Measurements from ENCODE around the gene COX8A.

COX8A gene

GRCh38 chr11:64019106-64020037, 45.0 kb downstream of the COX8A start:
- DNase-seq (ENCODE audit: low read depth in 2 of 2), result no peak

- no peak for DNase-seq (ENCODE audit: low read depth in 2 of 2)
Observed at GRCh38 chr11:64020976-64021756, 46.7 kb downstream of the COX8A start.

GRCh38 chr11:64021757-64022093, 47.3 kb downstream of the COX8A start:
- no peak for DNase-seq (ENCODE audit: low read depth in 2 of 2)

GRCh38 chr11:64022125-64022784, 47.8 kb downstream of the COX8A start:
- DNase-seq (ENCODE audit: low read depth in 2 of 2), result no peak

- no peak for DNase-seq (ENCODE audit: low read depth in 2 of 2)
Observed at GRCh38 chr11:64023712-64024710, 49.6 kb downstream of the COX8A start.

GRCh38 chr11:64025205-64025604, 50.8 kb downstream of the COX8A start:
- DNase-seq (ENCODE audit: low read depth in 2 of 2), result no peak
